ENCODE data around the gene PERM1. TPM values are rescaled to one million over a fixed set of nuclear protein-coding genes. Genes with fewer than 3 reads are reported as not detected.

The PERM1 gene
- total RNA-seq, 2 experiments from 2014 or later: not detected

- H3K4me1 Mint-ChIP-seq: peaks cover 6% of the 10 kb centered on the region
- DNase-seq: no peak
- peak overlapping the region; percentile 28 for H3K27ac Mint-ChIP-seq
- no peaks in the 10 kb centered on the region for H3K9me3 Mint-ChIP-seq
- peaks cover 27% of the 10 kb centered on the region for H3K36me3 Mint-ChIP-seq
- peaks cover 25% of the 10 kb centered on the region for H3K27me3 Mint-ChIP-seq
- peak overlapping the region; percentile 14 for H3K4me3 Mint-ChIP-seq
Measured at GRCh38 chr1:945688-946556, 36.0 kb downstream of the PERM1 start.

GRCh38 chr1:944341-945325 is 37.3 kb downstream of the PERM1 start:
- Mint-ChIP-seq H3K9me3 (no peaks in the 10 kb centered on the region), H3K4me3 (peak overlapping the region; percentile 55), H3K27me3 (peaks cover 30% of the 10 kb centered on the region), H3K4me1 (peaks cover 9% of the 10 kb centered on the region), H3K27ac (no peak overlapping the region), H3K36me3 (peaks cover 18% of the 10 kb centered on the region)
- DNase-seq: no peak

- Mint-ChIP-seq H3K4me3 (peak overlapping the region; percentile 55), H3K36me3 (peaks cover 16% of the 10 kb centered on the region), H3K27ac (peak overlapping the region; percentile 25), H3K4me1 (peaks cover 9% of the 10 kb centered on the region), H3K9me3 (no peaks in the 10 kb centered on the region), H3K27me3 (peaks cover 37% of the 10 kb centered on the region)
- DNase-seq: no peak
Measured at GRCh38 chr1:943545-944340, 38.1 kb downstream of the PERM1 start.

GRCh38 chr1:942864-943533 is 38.9 kb downstream of the PERM1 start:
- peak overlapping the region; percentile 25 for H3K27ac Mint-ChIP-seq
- no peaks in the 10 kb centered on the region for H3K9me3 Mint-ChIP-seq
- peaks cover 16% of the 10 kb centered on the region for H3K36me3 Mint-ChIP-seq
- no peak for DNase-seq
- peaks cover 44% of the 10 kb centered on the region for H3K27me3 Mint-ChIP-seq
- H3K4me3 Mint-ChIP-seq: no peak overlapping the region
- peaks cover 9% of the 10 kb centered on the region for H3K4me1 Mint-ChIP-seq

- H3K4me3 Mint-ChIP-seq: no peak overlapping the region
- peaks cover 47% of the 10 kb centered on the region for H3K27me3 Mint-ChIP-seq
- no peak overlapping the region for H3K27ac Mint-ChIP-seq
- peak; percentile 41 for DNase-seq
- H3K36me3 Mint-ChIP-seq: peaks cover 16% of the 10 kb centered on the region
- peaks cover 9% of the 10 kb centered on the region for H3K4me1 Mint-ChIP-seq
- no peaks in the 10 kb centered on the region for H3K9me3 Mint-ChIP-seq
Measured at GRCh38 chr1:942411-942821, 39.5 kb downstream of the PERM1 start.

- DNase-seq: peak; percentile 64
- Mint-ChIP-seq H3K9me3 (no peaks in the 10 kb centered on the region), H3K27ac (no peak overlapping the region), H3K36me3 (peaks cover 13% of the 10 kb centered on the region), H3K4me3 (peak overlapping the region; percentile 66), H3K27me3 (peaks cover 51% of the 10 kb centered on the region), H3K4me1 (peaks cover 9% of the 10 kb centered on the region)
Measured at GRCh38 chr1:941588-942383, 40.1 kb downstream of the PERM1 start.

- H3K27me3 Mint-ChIP-seq: peaks cover 53% of the 10 kb centered on the region
- H3K27ac Mint-ChIP-seq: no peak overlapping the region
- DNase-seq: no peak
Measured at GRCh38 chr1:941015-941587, 40.8 kb downstream of the PERM1 start.

GRCh38 chr1:940107-941014 is 41.5 kb downstream of the PERM1 start:
- Mint-ChIP-seq H3K9me3 (no peaks in the 10 kb centered on the region), H3K27me3 (peaks cover 58% of the 10 kb centered on the region), H3K36me3 (peaks cover 6% of the 10 kb centered on the region), H3K27ac (no peak overlapping the region), H3K4me1 (peaks cover 9% of the 10 kb centered on the region), H3K4me3 (peak overlapping the region; percentile 42)
- peak; percentile 42 for DNase-seq

More at GRCh38 chr1:941015-941587, 40.8 kb downstream of the PERM1 start:
- Mint-ChIP-seq H3K4me1 (peaks cover 9% of the 10 kb centered on the region), H3K36me3 (peaks cover 13% of the 10 kb centered on the region), H3K4me3 (peak overlapping the region; percentile 66), H3K9me3 (no peaks in the 10 kb centered on the region)

GRCh38 chr1:939511-940106 is 42.3 kb downstream of the PERM1 start:
- no peak overlapping the region for H3K27ac Mint-ChIP-seq
- no peak for DNase-seq
- H3K4me1 Mint-ChIP-seq: peaks cover 12% of the 10 kb centered on the region
- H3K9me3 Mint-ChIP-seq: no peaks in the 10 kb centered on the region
- H3K27me3 Mint-ChIP-seq: peaks cover 65% of the 10 kb centered on the region
- no peak overlapping the region for H3K4me3 Mint-ChIP-seq
- H3K36me3 Mint-ChIP-seq: peaks cover 2% of the 10 kb centered on the region

- Mint-ChIP-seq H3K27ac (no peak overlapping the region), H3K9me3 (no peaks in the 10 kb centered on the region), H3K4me3 (no peak overlapping the region), H3K36me3 (no peaks in the 10 kb centered on the region), H3K27me3 (peaks cover 58% of the 10 kb centered on the region), H3K4me1 (peaks cover 12% of the 10 kb centered on the region)
- no peak for DNase-seq
Measured at GRCh38 chr1:938711-939489, 43.0 kb downstream of the PERM1 start.

- H3K4me3 Mint-ChIP-seq: no peak overlapping the region
- H3K9me3 Mint-ChIP-seq: no peaks in the 10 kb centered on the region
- no peaks in the 10 kb centered on the region for H3K36me3 Mint-ChIP-seq
- H3K27me3 Mint-ChIP-seq: peaks cover 56% of the 10 kb centered on the region
- DNase-seq: no peak
- H3K4me1 Mint-ChIP-seq: peaks cover 10% of the 10 kb centered on the region
- H3K27ac Mint-ChIP-seq: no peak overlapping the region
Measured at GRCh38 chr1:938088-938683, 43.7 kb downstream of the PERM1 start.
